GM15510 (cell line): Measurements from ENCODE around the gene GATAD2B.

ENCODE experiments used
- POLR2A ChIP-seq: IDR thresholded peaks from 3 replicates; pipeline ENCODE4 v1.6.1; 2011; ENCODE audit warnings: borderline replicate concordance; ENCODE audit not compliant: insufficient read length; ENCODE audit errors: extremely low read depth

The GATAD2B gene

GRCh38 chr1:153760440-153760839, 162.3 kb downstream of the GATAD2B start:
- TF ChIP-seq POLR2A: no peak
